ENCODE measurements around the gene CTLA4. TPM values are rescaled to one million over a fixed set of nuclear protein-coding genes. Genes with fewer than 3 reads are reported as not detected.

CTLA4 gene
- total RNA-seq, 2 experiments from 2014 or later: 121 to 127 TPM

- POLR2A ChIA-PET: interaction anchor here (0.6 to 3.6 kb wide), 3 partner anchors 13 to 92 kb away, joined by 5 to 21 read pairs (median 13); partner anchors contain the start of gene CTLA4
- H3K27ac Mint-ChIP-seq: peak overlapping the region; percentile 94
- DNase-seq (no peak), ATAC-seq (no peak)
- CTCF ChIA-PET: interaction anchor here (0.7 to 2.2 kb wide), 4 partner anchors 22 to 42 kb away, joined by 3 to 6 read pairs (median 6); no protein-coding TSS in a partner anchor
- peaks cover 77% of the 10 kb centered on the region for H3K4me1 Mint-ChIP-seq
- H3K4me3 Mint-ChIP-seq: peak overlapping the region; percentile 43
- H3K27me3 Mint-ChIP-seq: no peaks in the 10 kb centered on the region
- H3K9me3 Mint-ChIP-seq (ENCODE audit: low read depth): peaks cover 4% of the 10 kb centered on the region
- peaks cover 3% of the 10 kb centered on the region for H3K36me3 Mint-ChIP-seq (ENCODE audit: low read depth)
- intact Hi-C loops (cut with DNase I, micrococcal nuclease): loop anchor here (1.0 kb wide), 2 partner anchors 12 to 25 kb away; partner anchors contain the start of gene CTLA4 (in 1 of the 2)
Observed at GRCh38 chr2:203855274-203855673, 12.3 kb upstream of the CTLA4 start.

- Mint-ChIP-seq H3K27me3 (no peaks in the 10 kb centered on the region), H3K9me3 (ENCODE audit: low read depth) (no peaks in the 10 kb centered on the region), H3K4me3 (no peak overlapping the region), H3K4me1 (peaks cover 87% of the 10 kb centered on the region), H3K27ac (peak overlapping the region; percentile 66), H3K36me3 (ENCODE audit: low read depth) (peaks cover 3% of the 10 kb centered on the region)
- ChIA-PET CTCF (interaction anchor here (0.6 to 2.1 kb wide), 13 partner anchors 11 to 1162 kb away, joined by 3 to 37 read pairs (median 3); partner anchors contain the start of gene CTLA4), POLR2A (interaction anchor here (0.8 to 1.2 kb wide), 3 partner anchors 10 to 13 kb away, joined by 3 to 9 read pairs (median 5); partner anchors contain the start of gene CTLA4)
- DNase-seq: no peak
- ATAC-seq: no peak
- intact Hi-C loops (cut with DNase I, micrococcal nuclease): loop anchor here (1.0 to 2.0 kb wide), 3 partner anchors 9 to 52 kb away; no protein-coding TSS in a partner anchor
Observed at GRCh38 chr2:203857656-203858055, 9.9 kb upstream of the CTLA4 start.

GRCh38 chr2:203858176-203858575 lies 9.4 kb upstream of the CTLA4 start:
- ChIA-PET POLR2A (interaction anchor here (0.8 to 1.2 kb wide), 3 partner anchors 9 to 13 kb away, joined by 3 to 9 read pairs (median 5); partner anchors contain the start of gene CTLA4), CTCF (interaction anchor here (0.6 to 2.1 kb wide), 12 partner anchors 10 to 118 kb away, joined by 3 to 37 read pairs (median 3); partner anchors contain the start of gene CTLA4)
- Mint-ChIP-seq H3K4me3 (peak overlapping the region; percentile 15), H3K27me3 (no peaks in the 10 kb centered on the region), H3K36me3 (ENCODE audit: low read depth) (peaks cover 3% of the 10 kb centered on the region), H3K4me1 (peaks cover 85% of the 10 kb centered on the region), H3K27ac (peak overlapping the region; percentile 66), H3K9me3 (ENCODE audit: low read depth) (no peaks in the 10 kb centered on the region)
- DNase-seq (peak; percentile 62), ATAC-seq (peak; percentile 57)
- intact Hi-C loops (cut with DNase I, micrococcal nuclease): loop anchor here (1.0 to 2.0 kb wide), 3 partner anchors 8 to 51 kb away; no protein-coding TSS in a partner anchor

- CTCF ChIA-PET: interaction anchor here (0.6 to 4.1 kb wide), 8 partner anchors 11 to 250 kb away, joined by 3 to 41 read pairs (median 4); partner anchors contain the start of gene CTLA4
- H3K9me3 Mint-ChIP-seq (ENCODE audit: low read depth): peaks cover 7% of the 10 kb centered on the region
- ATAC-seq (no peak), DNase-seq (no peak)
- H3K27me3 Mint-ChIP-seq: no peaks in the 10 kb centered on the region
- H3K4me3 Mint-ChIP-seq: no peak overlapping the region
- H3K27ac Mint-ChIP-seq: peak overlapping the region; percentile 59
- POLR2A ChIA-PET: interaction anchor here (1.1 to 2.3 kb wide), 2 partner anchors 13 to 76 kb away, joined by 3 to 12 read pairs; no protein-coding TSS in a partner anchor
- H3K36me3 Mint-ChIP-seq (ENCODE audit: low read depth): peaks cover 4% of the 10 kb centered on the region
- peaks cover 82% of the 10 kb centered on the region for H3K4me1 Mint-ChIP-seq
- intact Hi-C loops (cut with DNase I, micrococcal nuclease): loop anchor here in 1 of 2 experiments (2.0 kb wide), 1 partner anchor 50 kb away; no protein-coding TSS in a partner anchor
Observed at GRCh38 chr2:203859030-203859789, 8.4 kb upstream of the CTLA4 start.

GRCh38 chr2:203861197-203861596 lies 6.4 kb upstream of the CTLA4 start:
- ATAC-seq (peak; percentile 63), DNase-seq (no peak)
- ChIA-PET POLR2A (interaction anchor here (0.6 to 2.3 kb wide), 5 partner anchors 11 to 50 kb away, joined by 3 to 12 read pairs (median 4); no protein-coding TSS in a partner anchor), CTCF (interaction anchor here (0.6 to 4.1 kb wide), 9 partner anchors 9 to 154 kb away, joined by 3 to 41 read pairs (median 4); partner anchors contain the start of gene CTLA4)
- Mint-ChIP-seq H3K36me3 (ENCODE audit: low read depth) (peaks cover 11% of the 10 kb centered on the region), H3K27ac (peak overlapping the region; percentile 81), H3K4me3 (peak overlapping the region; percentile 51), H3K9me3 (ENCODE audit: low read depth) (peaks cover 10% of the 10 kb centered on the region), H3K27me3 (no peaks in the 10 kb centered on the region), H3K4me1 (peaks cover 80% of the 10 kb centered on the region)
- intact Hi-C loops (cut with DNase I, micrococcal nuclease): loop anchor here in 1 of 2 experiments (10.0 kb wide), 1 partner anchor 1586 kb away; no protein-coding TSS in a partner anchor

GRCh38 chr2:203861607-203862006 lies 6.0 kb upstream of the CTLA4 start:
- intact Hi-C loops (cut with DNase I, micrococcal nuclease): loop anchor here in 1 of 2 experiments (10.0 kb wide), 1 partner anchor 1587 kb away; no protein-coding TSS in a partner anchor
- peaks cover 81% of the 10 kb centered on the region for H3K4me1 Mint-ChIP-seq

GRCh38 chr2:203869223-203870042 lies 1.9 kb downstream of the CTLA4 start:
- peak overlapping the region; percentile 100 for H3K27ac Mint-ChIP-seq

More at GRCh38 chr2:203861607-203862006, 6.0 kb upstream of the CTLA4 start:
- ATAC-seq (peak; percentile 43), DNase-seq (no peak)
- Mint-ChIP-seq H3K9me3 (ENCODE audit: low read depth) (peaks cover 10% of the 10 kb centered on the region), H3K27ac (peak overlapping the region; percentile 81), H3K4me3 (peak overlapping the region; percentile 51), H3K27me3 (no peaks in the 10 kb centered on the region), H3K36me3 (ENCODE audit: low read depth) (peaks cover 11% of the 10 kb centered on the region)
- ChIA-PET POLR2A (interaction anchor here (0.6 to 2.3 kb wide), 5 partner anchors 10 to 50 kb away, joined by 3 to 12 read pairs (median 4); no protein-coding TSS in a partner anchor), CTCF (interaction anchor here (0.6 to 4.1 kb wide), 9 partner anchors 9 to 154 kb away, joined by 3 to 41 read pairs (median 4); partner anchors contain the start of gene CTLA4)

GRCh38 chr2:203870481-203870880 lies 2.9 kb downstream of the CTLA4 start:
- Mint-ChIP-seq H3K27me3 (no peaks in the 10 kb centered on the region), H3K27ac (peak overlapping the region; percentile 100), H3K4me3 (peak overlapping the region; percentile 93), H3K4me1 (peaks cover 78% of the 10 kb centered on the region), H3K36me3 (ENCODE audit: low read depth) (peaks cover 78% of the 10 kb centered on the region), H3K9me3 (ENCODE audit: low read depth) (peaks cover 6% of the 10 kb centered on the region)
- ATAC-seq (no peak), DNase-seq (peak; percentile 53)
- ChIA-PET POLR2A (interaction anchor here (0.6 to 9.0 kb wide), 15 partner anchors 13 to 956 kb away, joined by 3 to 81 read pairs (median 4); no protein-coding TSS in a partner anchor), CTCF (interaction anchor here (0.6 to 7.0 kb wide), 12 partner anchors 10 to 390 kb away, joined by 3 to 41 read pairs (median 4); no protein-coding TSS in a partner anchor)
- intact Hi-C loops (cut with DNase I, micrococcal nuclease): loop anchor here (1.0 to 5.0 kb wide), 9 partner anchors 38 to 1233 kb away; partner anchors contain the start of gene CD28 (in 2 of the 2)

More at GRCh38 chr2:203869223-203870042, 1.9 kb downstream of the CTLA4 start:
- CTCF ChIA-PET: interaction anchor here (0.6 to 7.0 kb wide), 17 partner anchors 9 to 385 kb away, joined by 3 to 41 read pairs (median 4); no protein-coding TSS in a partner anchor
- H3K36me3 Mint-ChIP-seq (ENCODE audit: low read depth): peaks cover 70% of the 10 kb centered on the region
- POLR2A ChIA-PET: interaction anchor here (0.5 to 9.0 kb wide), 13 partner anchors 12 to 955 kb away, joined by 3 to 81 read pairs (median 5); no protein-coding TSS in a partner anchor
- ATAC-seq (peak; percentile 45), DNase-seq (peak; percentile 70)
- H3K9me3 Mint-ChIP-seq (ENCODE audit: low read depth): peaks cover 6% of the 10 kb centered on the region
- intact Hi-C loops (cut with DNase I, micrococcal nuclease): loop anchor here (1.0 to 10.0 kb wide), 11 partner anchors 39 to 1595 kb away; partner anchors contain the start of gene CD28 (in 2 of the 2)
- peaks cover 74% of the 10 kb centered on the region for H3K4me1 Mint-ChIP-seq
- no peaks in the 10 kb centered on the region for H3K27me3 Mint-ChIP-seq
- peak overlapping the region; percentile 93 for H3K4me3 Mint-ChIP-seq

- DNase-seq: no peak
- peak overlapping the region; percentile 100 for H3K27ac Mint-ChIP-seq
- peaks cover 6% of the 10 kb centered on the region for H3K9me3 Mint-ChIP-seq (ENCODE audit: low read depth)
- ATAC-seq: peak; percentile 5
- intact Hi-C loops (cut with DNase I, micrococcal nuclease): loop anchor here (1.0 to 5.0 kb wide), 15 partner anchors 15 to 1234 kb away; partner anchors contain the start of gene CD28 (in 2 of the 2)
- H3K4me3 Mint-ChIP-seq: peak overlapping the region; percentile 93
- H3K27me3 Mint-ChIP-seq: no peaks in the 10 kb centered on the region
- peaks cover 79% of the 10 kb centered on the region for H3K36me3 Mint-ChIP-seq (ENCODE audit: low read depth)
- POLR2A ChIA-PET: interaction anchor here (0.7 to 9.0 kb wide), 14 partner anchors 10 to 141 kb away, joined by 3 to 81 read pairs (median 4); no protein-coding TSS in a partner anchor
- peaks cover 78% of the 10 kb centered on the region for H3K4me1 Mint-ChIP-seq
- CTCF ChIA-PET: interaction anchor here (0.6 to 7.0 kb wide), 9 partner anchors 10 to 391 kb away, joined by 3 to 41 read pairs (median 4); no protein-coding TSS in a partner anchor
Observed at GRCh38 chr2:203870941-203871340, 3.4 kb downstream of the CTLA4 start.

Measured in activated CD4-positive, alpha-beta T cell treated with anti-CD3 and anti-CD28 coated beads for 36 hours (primary cell).